ENCODE data around the gene TMEM184A.

Gene TMEM184A

GRCh38 chr7:1546909-1547776, 8.9 kb downstream of the TMEM184A start:
- Histone ChIP-seq H3K27me3 (ENCODE audit: control insufficient read depth in 1 of 2, insufficient read depth in 2 of 2, low read length in 2 of 2) (no peaks in the 10 kb centered on the region), H3K4me3 (ENCODE audit: low read depth in 1 of 2, low read length in 2 of 2) (no peak overlapping the region), H3K36me3 (ENCODE audit: insufficient read depth, low read length) (no peaks in the 10 kb centered on the region), H3K4me1 (ENCODE audit: insufficient read depth, low read length) (no peaks in the 10 kb centered on the region), H3K27ac (ENCODE audit: low read depth, low read length) (no peak overlapping the region), H3K9ac (ENCODE audit: low read length) (no peak overlapping the region), H3K9me3 (ENCODE audit: low read length) (no peaks in the 10 kb centered on the region)

GRCh38 chr7:1546274-1546908, 9.6 kb downstream of the TMEM184A start:
- no peak overlapping the region for H3K27ac ChIP-seq (ENCODE audit: low read depth, low read length)
- peaks cover under 1% of the 10 kb centered on the region for H3K36me3 ChIP-seq (ENCODE audit: insufficient read depth, low read length)

GRCh38 chr7:1545417-1546246, 10.4 kb downstream of the TMEM184A start:
- H3K9me3 ChIP-seq (ENCODE audit: low read length): no peaks in the 10 kb centered on the region
- H3K4me1 ChIP-seq (ENCODE audit: insufficient read depth, low read length): no peaks in the 10 kb centered on the region
- H3K9ac ChIP-seq (ENCODE audit: low read length): no peak overlapping the region
- H3K4me3 ChIP-seq (ENCODE audit: low read depth in 1 of 2, low read length in 2 of 2): no peak overlapping the region
- H3K36me3 ChIP-seq (ENCODE audit: insufficient read depth, low read length): peaks cover 8% of the 10 kb centered on the region
- no peak overlapping the region for H3K27ac ChIP-seq (ENCODE audit: low read depth, low read length)
- H3K27me3 ChIP-seq (ENCODE audit: control insufficient read depth in 1 of 2, insufficient read depth in 2 of 2, low read length in 2 of 2): no peaks in the 10 kb centered on the region

More at GRCh38 chr7:1546274-1546908, 9.6 kb downstream of the TMEM184A start:
- Histone ChIP-seq H3K27me3 (ENCODE audit: control insufficient read depth in 1 of 2, insufficient read depth in 2 of 2, low read length in 2 of 2) (no peaks in the 10 kb centered on the region), H3K4me3 (ENCODE audit: low read depth in 1 of 2, low read length in 2 of 2) (no peak overlapping the region), H3K4me1 (ENCODE audit: insufficient read depth, low read length) (no peaks in the 10 kb centered on the region), H3K9me3 (ENCODE audit: low read length) (no peaks in the 10 kb centered on the region), H3K9ac (ENCODE audit: low read length) (no peak overlapping the region)

GRCh38 chr7:1544896-1545416, 11.0 kb downstream of the TMEM184A start:
- H3K36me3 ChIP-seq (ENCODE audit: insufficient read depth, low read length): peaks cover 11% of the 10 kb centered on the region
- H3K27ac ChIP-seq (ENCODE audit: low read depth, low read length): no peak overlapping the region
- no peaks in the 10 kb centered on the region for H3K4me1 ChIP-seq (ENCODE audit: insufficient read depth, low read length)
- no peaks in the 10 kb centered on the region for H3K9me3 ChIP-seq (ENCODE audit: low read length)
- H3K4me3 ChIP-seq (ENCODE audit: low read depth in 1 of 2, low read length in 2 of 2): no peak overlapping the region
- H3K27me3 ChIP-seq (ENCODE audit: control insufficient read depth in 1 of 2, insufficient read depth in 2 of 2, low read length in 2 of 2): no peaks in the 10 kb centered on the region
- no peak overlapping the region for H3K9ac ChIP-seq (ENCODE audit: low read length)

GRCh38 chr7:1544178-1544895, 11.7 kb downstream of the TMEM184A start:
- H3K4me3 ChIP-seq (ENCODE audit: low read depth in 1 of 2, low read length in 2 of 2): no peak overlapping the region
- peaks cover 11% of the 10 kb centered on the region for H3K36me3 ChIP-seq (ENCODE audit: insufficient read depth, low read length)
- no peaks in the 10 kb centered on the region for H3K27me3 ChIP-seq (ENCODE audit: control insufficient read depth in 1 of 2, insufficient read depth in 2 of 2, low read length in 2 of 2)
- no peak overlapping the region for H3K9ac ChIP-seq (ENCODE audit: low read length)
- H3K9me3 ChIP-seq (ENCODE audit: low read length): no peaks in the 10 kb centered on the region
- no peak overlapping the region for H3K27ac ChIP-seq (ENCODE audit: low read depth, low read length)
- no peaks in the 10 kb centered on the region for H3K4me1 ChIP-seq (ENCODE audit: insufficient read depth, low read length)

GRCh38 chr7:1543826-1544177, 12.2 kb downstream of the TMEM184A start:
- peaks cover 2% of the 10 kb centered on the region for H3K4me1 ChIP-seq (ENCODE audit: insufficient read depth, low read length)
- H3K27ac ChIP-seq (ENCODE audit: low read depth, low read length): no peak overlapping the region
- no peak overlapping the region for H3K9ac ChIP-seq (ENCODE audit: low read length)
- H3K4me3 ChIP-seq (ENCODE audit: low read depth in 1 of 2, low read length in 2 of 2): no peak overlapping the region
- peaks cover 11% of the 10 kb centered on the region for H3K36me3 ChIP-seq (ENCODE audit: insufficient read depth, low read length)
- no peaks in the 10 kb centered on the region for H3K27me3 ChIP-seq (ENCODE audit: control insufficient read depth in 1 of 2, insufficient read depth in 2 of 2, low read length in 2 of 2)
- H3K9me3 ChIP-seq (ENCODE audit: low read length): no peaks in the 10 kb centered on the region

GRCh38 chr7:1542841-1543747, 12.9 kb downstream of the TMEM184A start:
- no peaks in the 10 kb centered on the region for H3K27me3 ChIP-seq (ENCODE audit: control insufficient read depth in 1 of 2, insufficient read depth in 2 of 2, low read length in 2 of 2)
- H3K9me3 ChIP-seq (ENCODE audit: low read length): no peaks in the 10 kb centered on the region
- peaks cover 11% of the 10 kb centered on the region for H3K36me3 ChIP-seq (ENCODE audit: insufficient read depth, low read length)
- no peak overlapping the region for H3K4me3 ChIP-seq (ENCODE audit: low read depth in 1 of 2, low read length in 2 of 2)
- peaks cover 7% of the 10 kb centered on the region for H3K4me1 ChIP-seq (ENCODE audit: insufficient read depth, low read length)
- no peak overlapping the region for H3K9ac ChIP-seq (ENCODE audit: low read length)
- H3K27ac ChIP-seq (ENCODE audit: low read depth, low read length): no peak overlapping the region

GRCh38 chr7:1542329-1542728, 13.7 kb downstream of the TMEM184A start:
- no peak overlapping the region for H3K9ac ChIP-seq (ENCODE audit: low read length)
- peaks cover 11% of the 10 kb centered on the region for H3K36me3 ChIP-seq (ENCODE audit: insufficient read depth, low read length)
- no peak overlapping the region for H3K27ac ChIP-seq (ENCODE audit: low read depth, low read length)
- peaks cover 7% of the 10 kb centered on the region for H3K4me1 ChIP-seq (ENCODE audit: insufficient read depth, low read length)
- no peaks in the 10 kb centered on the region for H3K9me3 ChIP-seq (ENCODE audit: low read length)
- no peaks in the 10 kb centered on the region for H3K27me3 ChIP-seq (ENCODE audit: control insufficient read depth in 1 of 2, insufficient read depth in 2 of 2, low read length in 2 of 2)
- no peak overlapping the region for H3K4me3 ChIP-seq (ENCODE audit: low read depth in 1 of 2, low read length in 2 of 2)

GRCh38 chr7:1541431-1542162, 14.4 kb downstream of the TMEM184A start:
- Histone ChIP-seq H3K27ac (ENCODE audit: low read depth, low read length) (no peak overlapping the region), H3K9me3 (ENCODE audit: low read length) (no peaks in the 10 kb centered on the region), H3K9ac (ENCODE audit: low read length) (no peak overlapping the region), H3K4me1 (ENCODE audit: insufficient read depth, low read length) (peaks cover 10% of the 10 kb centered on the region), H3K36me3 (ENCODE audit: insufficient read depth, low read length) (peaks cover 11% of the 10 kb centered on the region), H3K4me3 (ENCODE audit: low read depth in 1 of 2, low read length in 2 of 2) (no peak overlapping the region), H3K27me3 (ENCODE audit: control insufficient read depth in 1 of 2, insufficient read depth in 2 of 2, low read length in 2 of 2) (no peaks in the 10 kb centered on the region)
